B cell (primary cell): Measurements from ENCODE around the gene HIF3A.

Source experiments
- EZH2 ChIP-seq: IDR thresholded peaks from 2 replicates; pipeline ENCODE4 v1.6.1; 2012; ENCODE audit warnings: borderline replicate concordance, low read depth, mild to moderate bottlenecking, moderate library complexity, low read length; ENCODE audit not compliant: insufficient read depth, poor library complexity, severe bottlenecking
- TF ChIP-seq, protein P1 (sequence below): fragments of 200-600 bp; IDR thresholded peaks from one replicate; pipeline ENCODE4 v1.8.0; 2022; ENCODE audit warnings: antibody characterized with exemption, mild to moderate bottlenecking

DNA sequence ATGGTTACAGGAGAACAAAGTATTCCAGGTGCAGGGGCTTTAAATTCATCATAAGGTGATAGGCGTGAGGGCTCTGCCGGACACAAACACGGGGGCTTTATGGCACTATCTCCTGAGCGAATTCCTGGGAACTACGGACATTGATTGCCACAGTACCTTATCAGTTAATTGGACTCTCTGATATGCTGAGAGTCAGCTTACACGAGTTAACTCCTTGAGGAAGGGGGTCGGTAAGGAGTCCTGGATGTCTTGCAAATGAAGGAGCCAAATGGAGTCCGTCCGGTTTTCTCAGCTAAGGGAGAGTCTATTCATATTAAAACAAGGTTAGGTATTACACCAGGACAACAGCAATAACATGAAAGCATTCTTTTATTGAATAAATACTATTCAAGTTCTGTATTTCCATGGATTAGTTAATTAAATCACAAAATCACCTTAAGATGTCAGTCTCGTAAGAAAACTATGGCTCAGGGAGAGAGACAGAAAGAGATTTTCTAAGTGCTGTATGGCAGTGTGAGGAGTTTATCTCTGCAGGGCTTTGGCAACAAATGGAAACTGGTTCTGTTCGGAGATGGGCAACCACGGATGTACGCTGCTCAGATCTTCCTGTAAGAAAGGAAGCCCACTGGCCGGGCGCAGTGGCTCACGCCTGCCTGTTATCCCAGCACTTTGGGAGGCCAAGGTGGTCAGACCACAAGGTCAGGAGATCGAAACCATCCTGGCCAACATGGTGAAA lies 26.2 kb upstream of the HIF3A start:
- TF ChIP-seq, protein P1, sequence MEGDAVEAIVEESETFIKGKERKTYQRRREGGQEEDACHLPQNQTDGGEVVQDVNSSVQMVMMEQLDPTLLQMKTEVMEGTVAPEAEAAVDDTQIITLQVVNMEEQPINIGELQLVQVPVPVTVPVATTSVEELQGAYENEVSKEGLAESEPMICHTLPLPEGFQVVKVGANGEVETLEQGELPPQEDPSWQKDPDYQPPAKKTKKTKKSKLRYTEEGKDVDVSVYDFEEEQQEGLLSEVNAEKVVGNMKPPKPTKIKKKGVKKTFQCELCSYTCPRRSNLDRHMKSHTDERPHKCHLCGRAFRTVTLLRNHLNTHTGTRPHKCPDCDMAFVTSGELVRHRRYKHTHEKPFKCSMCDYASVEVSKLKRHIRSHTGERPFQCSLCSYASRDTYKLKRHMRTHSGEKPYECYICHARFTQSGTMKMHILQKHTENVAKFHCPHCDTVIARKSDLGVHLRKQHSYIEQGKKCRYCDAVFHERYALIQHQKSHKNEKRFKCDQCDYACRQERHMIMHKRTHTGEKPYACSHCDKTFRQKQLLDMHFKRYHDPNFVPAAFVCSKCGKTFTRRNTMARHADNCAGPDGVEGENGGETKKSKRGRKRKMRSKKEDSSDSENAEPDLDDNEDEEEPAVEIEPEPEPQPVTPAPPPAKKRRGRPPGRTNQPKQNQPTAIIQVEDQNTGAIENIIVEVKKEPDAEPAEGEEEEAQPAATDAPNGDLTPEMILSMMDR: no peak
- no peak for TF ChIP-seq EZH2
